H1 (cell line): ENCODE measurements around the gene SFRP5. TPM values are rescaled to one million over a fixed set of nuclear protein-coding genes. Genes with fewer than 3 reads are reported as not detected.

Source experiments
- ASH2L ChIP-seq: fragments of 200-600, 300-600 bp; sonication (generic); IDR thresholded peaks from one replicate; pipeline ENCODE4 v1.7.1; 2017; ENCODE audit warnings: low read length
- CTBP2 ChIP-seq: IDR thresholded peaks from 2 replicates; pipeline ENCODE4 v1.7.0; 2011; ENCODE audit warnings: borderline replicate concordance, mild to moderate bottlenecking, moderate library complexity, mixed read lengths, low read length; ENCODE audit not compliant: insufficient read depth, insufficient read length
- EP300 ChIP-seq, 2 experiments: IDR thresholded peaks; 1 replicate in 1 of 2; 2 replicates in 1 of 2; pipeline ENCODE4 v1.6.1; 2011 to 2012; ENCODE audit warnings: low read depth in 2 of 2, low read length in 2 of 2, mild to moderate bottlenecking in 2 of 2, borderline replicate concordance in 1 of 2, inconsistent platforms in 1 of 2, moderate library complexity in 1 of 2
- KDM1A ChIP-seq: fragments of 200-600, 300-600 bp; sonication (generic); IDR thresholded peaks from 2 replicates; pipeline ENCODE4 v1.7.1; 2016; ENCODE audit warnings: mild to moderate bottlenecking, low read length, borderline replicate concordance
- KDM4A ChIP-seq: IDR thresholded peaks from one replicate; pipeline ENCODE4 v1.7.1; 2012; ENCODE audit warnings: low read depth, mild to moderate bottlenecking, moderate library complexity, low read length, inconsistent platforms; ENCODE audit not compliant: severe bottlenecking
- RBBP5 ChIP-seq: IDR thresholded peaks from 2 replicates; pipeline ENCODE4 v1.7.1; 2012; ENCODE audit warnings: low read depth, mild to moderate bottlenecking, inconsistent platforms, low read length, moderate library complexity, borderline replicate concordance
- SUZ12 ChIP-seq: fragments of 200-600 bp; sonication (generic); IDR thresholded peaks from 2 replicates; pipeline ENCODE4 v1.6.1; 2012; ENCODE audit warnings: mild to moderate bottlenecking, inconsistent platforms, low read length, moderate library complexity, mixed read lengths
- polyA plus RNA-seq, 7 experiments: library from polyadenylated mRNA; depleted of rRNA in 3 of 7; stranded (reverse) in 5 of 7; unstranded in 2 of 7; fragments of >200 nt in 5 of 7; fragments of 200-250 nt in 2 of 7; gene quantifications; 1 replicate in 5 of 7; 2 replicates in 1 of 7; 4 replicates in 1 of 7; pipeline versions ENCODE4 v1.2.1 to v1.2.3, GENCODE V29; 2011 to 2013; ENCODE audit warnings: missing spikeins in 2 of 7, mixed read lengths in 2 of 7
- total RNA-seq: library from RNA; stranded (reverse); fragmentation: NEBNext Ultra II Directional; extraction: Animal tissue kit (Norgen Biotek cat#: 25700); gene quantifications from 2 replicates; pipeline ENCODE4 v1.2.1, GENCODE V29; 2021

The SFRP5 gene
- total and polyA plus RNA-seq, 2 of the 8 experiments (the other 6 are each of a cell fraction or from before 2014, with no cell fraction given): 3.9 to 5.9 TPM

- TF ChIP-seq KDM1A: no peak
- no peak for TF ChIP-seq SUZ12
- no peak for TF ChIP-seq EP300 (IDR thresholded peaks at IDR 0.05; ENCODE audit: borderline replicate concordance in 1 of 2, low read depth in 2 of 2, low read length in 2 of 2)
- no peak for TF ChIP-seq ASH2L
- no peak for TF ChIP-seq CTBP2
- TF ChIP-seq RBBP5: no peak
- TF ChIP-seq KDM4A: no peak
Observed at GRCh38 chr10:97814996-97815395, 43.2 kb upstream of the SFRP5 start (continued).
